HCT116 (cell line): Measurements from ENCODE around the gene PI4KA.
"Not testable (repeated sequence)": the region's sequence is repeated elsewhere in the genome, so short reads cannot be mapped to it uniquely, and the experiment has no call there.

Source experiments
- POLR2A ChIP-seq: IDR thresholded peaks from 2 replicates; pipeline ENCODE4 v1.7.0; 2011; ENCODE audit warnings: borderline replicate concordance; ENCODE audit not compliant: insufficient read depth, insufficient read length; ENCODE audit errors: extremely low read depth
- POLR2AphosphoS5 ChIP-seq: IDR thresholded peaks from 2 replicates; pipeline ENCODE4 v1.6.1; 2011; ENCODE audit warnings: mild to moderate bottlenecking, low read depth, low read length, moderate library complexity
- REST ChIP-seq: IDR thresholded peaks from 2 replicates; pipeline ENCODE4 v1.6.1; 2012; ENCODE audit warnings: low read depth

- not testable (repeated sequence) for TF ChIP-seq POLR2AphosphoS5, POLR2A, REST
Observed at GRCh38 chr22:20669884-20670283, 188.7 kb downstream of the PI4KA start.
